Gastrocnemius medialis (tissue), 4 donors: ENCODE data around the gene VPS18. TPM values are rescaled to one million over a fixed set of nuclear protein-coding genes. Genes with fewer than 3 reads are reported as not detected.

Experiments used
- ATAC-seq, 2 donors: fragments of 150-250 bp; one replicate each; pipeline ENCODE4 v1.9.1; 2016
- DNase-seq, 2 donors: peaks; one replicate each; pipeline ENCODE4 v3.0.0-alpha.2; 2019
- H3K27ac ChIP-seq, 4 donors: fragments of 200-600 bp; sonication (generic); 1 replicate in 1 of 4; 2 replicates in 3 of 4; pipeline ENCODE4 v1.5.1; 2016 to 2018; ENCODE audit warnings: mild to moderate bottlenecking in 2 of 4, moderate library complexity in 1 of 4
- H3K27me3 ChIP-seq, 3 donors: fragments of 200-600 bp; sonication (generic) in 2 of 3; 1 replicate in 1 of 3; 2 replicates in 2 of 3; pipeline versions ENCODE4 v1.5.1 to v1.6.0; 2016 to 2019; ENCODE audit warnings: mild to moderate bottlenecking in 1 of 3, moderate library complexity in 1 of 3
- H3K36me3 ChIP-seq, 2 donors: fragments of 200-600 bp; sonication (generic) in 1 of 2; one replicate each; pipeline ENCODE4 v1.5.1; 2017 to 2018
- H3K4me1 ChIP-seq, 2 donors: fragments of 200-600 bp; sonication (generic) in 1 of 2; one replicate each; pipeline ENCODE4 v1.5.1; 2016 to 2017; ENCODE audit warnings: mild to moderate bottlenecking in 2 of 2
- H3K4me3 ChIP-seq, 4 donors: fragments of 200-600 bp; sonication (generic) in 3 of 4; 1 replicate in 1 of 4; 2 replicates in 3 of 4; pipeline ENCODE4 v1.5.1; 2016 to 2019; ENCODE audit warnings: mild to moderate bottlenecking in 2 of 4
- H3K9me3 ChIP-seq, 3 donors: fragments of 200-600 bp; sonication (generic) in 2 of 3; 1 replicate in 1 of 3; 2 replicates in 2 of 3; pipeline ENCODE4 v1.5.1; 2016 to 2019
- POLR2A ChIP-seq, 2 donors: fragments of 450-650 bp; IDR thresholded peaks; one replicate each; pipeline ENCODE4 v1.6.1; 2017; ENCODE audit warnings: antibody characterized with exemption in 2 of 2, mild to moderate bottlenecking in 2 of 2, moderate library complexity in 2 of 2
- in situ Hi-C, 4 donors: fragments of 200-750 bp; cut with MboI; loops; one replicate each; pipeline versions ENCODE4 v1.15.0 to v1.8.0; 2017; ENCODE audit warnings: low sequenced_read_pairs in 4 of 4
- intact Hi-C: fragments of 100-400 bp; cut with DNase I; formaldehyde crosslinking; loops from one replicate; pipeline ENCODE4 v1.15.1; 2023; ENCODE audit warnings: low total_unique reads
- total RNA-seq, 4 donors: library from RNA; depleted of rRNA; stranded (reverse); fragments of >200 nt; gene quantifications; one replicate each; pipeline versions ENCODE4 v1.1.0 to v1.2.3, GENCODE V29; 2016
- TF ChIP-seq, protein P1 (sequence below), 5 experiments: fragments of 450-650 bp in 3 of 5; fragments of 200-600 bp in 2 of 5; sonication (generic) in 2 of 5; IDR thresholded peaks in 4 of 5; conservative IDR thresholded peaks in 1 of 5; 1 replicate in 4 of 5; 2 replicates in 1 of 5; pipeline ENCODE4 v1.5.1; 2016 to 2019; ENCODE audit warnings: antibody characterized with exemption in 5 of 5, mild to moderate bottlenecking in 3 of 5, moderate library complexity in 3 of 5

Gene VPS18
- total RNA-seq, 4 donors from 2014 or later: 18.5 to 26.1 (median 19.3) TPM

GRCh38 chr15:40845511-40846284, 48.6 kb upstream of the VPS18 start:
- DNase-seq: no peak
- no peak for TF ChIP-seq POLR2A (IDR thresholded peaks at IDR 0.05)
- TF ChIP-seq, protein P1, sequence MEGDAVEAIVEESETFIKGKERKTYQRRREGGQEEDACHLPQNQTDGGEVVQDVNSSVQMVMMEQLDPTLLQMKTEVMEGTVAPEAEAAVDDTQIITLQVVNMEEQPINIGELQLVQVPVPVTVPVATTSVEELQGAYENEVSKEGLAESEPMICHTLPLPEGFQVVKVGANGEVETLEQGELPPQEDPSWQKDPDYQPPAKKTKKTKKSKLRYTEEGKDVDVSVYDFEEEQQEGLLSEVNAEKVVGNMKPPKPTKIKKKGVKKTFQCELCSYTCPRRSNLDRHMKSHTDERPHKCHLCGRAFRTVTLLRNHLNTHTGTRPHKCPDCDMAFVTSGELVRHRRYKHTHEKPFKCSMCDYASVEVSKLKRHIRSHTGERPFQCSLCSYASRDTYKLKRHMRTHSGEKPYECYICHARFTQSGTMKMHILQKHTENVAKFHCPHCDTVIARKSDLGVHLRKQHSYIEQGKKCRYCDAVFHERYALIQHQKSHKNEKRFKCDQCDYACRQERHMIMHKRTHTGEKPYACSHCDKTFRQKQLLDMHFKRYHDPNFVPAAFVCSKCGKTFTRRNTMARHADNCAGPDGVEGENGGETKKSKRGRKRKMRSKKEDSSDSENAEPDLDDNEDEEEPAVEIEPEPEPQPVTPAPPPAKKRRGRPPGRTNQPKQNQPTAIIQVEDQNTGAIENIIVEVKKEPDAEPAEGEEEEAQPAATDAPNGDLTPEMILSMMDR (IDR thresholded peaks at IDR 0.05 in 4 of 5, conservative IDR thresholded peaks at IDR 0.05 in 1 of 5): no peak
- H3K4me3 ChIP-seq: no peak overlapping the region
- in situ Hi-C loops (no loop called here), intact Hi-C loops (no loop called here)
- ATAC-seq: no peak
- H3K9me3 ChIP-seq: no peaks in the 10 kb centered on the region
- no peak overlapping the region for H3K27ac ChIP-seq
- H3K36me3 ChIP-seq: no peaks in the 10 kb centered on the region
- peaks cover 24 to 34% (median 29%) of the 10 kb centered on the region in 3 donors for H3K27me3 ChIP-seq
- peaks cover 0 to 13% of the 10 kb centered on the region in 2 donors for H3K4me1 ChIP-seq

DNA sequence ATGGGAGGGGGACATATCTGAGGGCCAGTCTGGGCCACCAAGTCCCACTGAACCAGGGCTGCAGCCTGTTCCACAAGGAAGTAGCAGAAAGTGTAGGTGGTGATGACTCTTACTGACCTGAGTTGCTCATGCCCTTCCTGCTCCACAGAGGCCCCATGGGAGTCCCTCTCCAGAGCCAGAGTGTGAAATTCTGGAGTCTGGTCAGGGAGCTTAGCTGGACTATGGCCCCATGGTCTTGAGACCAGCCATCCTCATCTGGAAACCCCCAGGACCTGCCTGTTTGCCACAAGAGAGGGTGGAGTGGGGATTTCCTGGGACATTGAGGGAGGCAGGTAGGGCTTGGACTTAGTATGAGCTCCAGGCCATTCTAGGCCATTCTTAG, 47.4 kb upstream of the VPS18 start:
- H3K9me3 ChIP-seq: no peaks in the 10 kb centered on the region
- H3K36me3 ChIP-seq: no peaks in the 10 kb centered on the region
- no peak overlapping the region for H3K4me3 ChIP-seq
- DNase-seq: no peak
- peaks cover 0 to 13% of the 10 kb centered on the region in 2 donors for H3K4me1 ChIP-seq
- peaks cover 24 to 34% (median 29%) of the 10 kb centered on the region in 3 donors for H3K27me3 ChIP-seq
- TF ChIP-seq, protein P1 (IDR thresholded peaks at IDR 0.05 in 4 of 5, conservative IDR thresholded peaks at IDR 0.05 in 1 of 5): no peak
- TF ChIP-seq POLR2A (IDR thresholded peaks at IDR 0.05): no peak
- no peak overlapping the region for H3K27ac ChIP-seq
- ATAC-seq: no peak
- intact Hi-C loops (no loop called here), in situ Hi-C loops (no loop called here)

DNA sequence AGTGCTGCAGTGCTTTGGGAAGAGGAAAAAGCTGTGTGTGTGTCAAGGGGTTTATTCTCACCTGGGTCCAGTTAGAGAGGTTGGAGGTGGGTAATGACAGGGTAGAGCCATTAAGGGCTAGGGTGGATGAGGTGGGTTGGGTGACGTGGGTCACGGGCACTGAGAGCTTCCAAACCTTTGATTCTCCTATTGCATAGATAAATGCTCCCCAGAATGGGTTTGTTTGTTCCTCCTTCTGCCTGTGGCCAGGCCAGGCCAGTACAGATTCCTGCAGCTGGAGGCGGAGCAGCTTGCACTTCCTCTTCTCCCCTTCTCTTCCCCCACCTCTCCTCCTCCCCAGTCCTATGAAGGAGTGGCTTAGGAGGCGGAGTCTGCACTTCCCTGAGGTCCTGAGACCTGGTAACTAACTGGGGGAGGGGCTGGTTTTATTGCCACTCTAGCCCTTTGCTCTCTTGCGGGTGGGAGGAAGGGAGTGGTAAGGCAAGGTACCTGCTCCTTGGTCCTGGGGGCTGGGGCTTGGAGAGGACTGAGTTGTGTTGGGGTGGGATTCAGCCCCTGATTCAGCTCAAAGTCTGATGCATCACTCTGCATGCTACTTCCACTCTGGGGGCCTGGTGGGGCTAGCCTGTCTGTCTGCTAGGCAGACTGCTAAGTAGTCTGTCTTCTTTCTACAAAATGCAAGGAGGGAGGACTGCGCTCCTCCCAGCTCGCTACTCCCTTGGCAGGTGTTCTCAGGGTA, 46.9 kb upstream of the VPS18 start:
- no peak overlapping the region for H3K27ac ChIP-seq
- peaks cover 0 to 13% of the 10 kb centered on the region in 2 donors for H3K4me1 ChIP-seq
- no peaks in the 10 kb centered on the region for H3K9me3 ChIP-seq
- peak in 1 of 2 donors; percentile 32 for DNase-seq
- TF ChIP-seq, protein P1 (IDR thresholded peaks at IDR 0.05 in 4 of 5, conservative IDR thresholded peaks at IDR 0.05 in 1 of 5): no peak
- no peak overlapping the region for H3K4me3 ChIP-seq
- intact Hi-C loops: no loop called here
- ATAC-seq: no peak
- no peaks in the 10 kb centered on the region for H3K36me3 ChIP-seq
- H3K27me3 ChIP-seq: peaks cover 21 to 34% (median 29%) of the 10 kb centered on the region in 3 donors
- in situ Hi-C loops: no loop called here

DNA sequence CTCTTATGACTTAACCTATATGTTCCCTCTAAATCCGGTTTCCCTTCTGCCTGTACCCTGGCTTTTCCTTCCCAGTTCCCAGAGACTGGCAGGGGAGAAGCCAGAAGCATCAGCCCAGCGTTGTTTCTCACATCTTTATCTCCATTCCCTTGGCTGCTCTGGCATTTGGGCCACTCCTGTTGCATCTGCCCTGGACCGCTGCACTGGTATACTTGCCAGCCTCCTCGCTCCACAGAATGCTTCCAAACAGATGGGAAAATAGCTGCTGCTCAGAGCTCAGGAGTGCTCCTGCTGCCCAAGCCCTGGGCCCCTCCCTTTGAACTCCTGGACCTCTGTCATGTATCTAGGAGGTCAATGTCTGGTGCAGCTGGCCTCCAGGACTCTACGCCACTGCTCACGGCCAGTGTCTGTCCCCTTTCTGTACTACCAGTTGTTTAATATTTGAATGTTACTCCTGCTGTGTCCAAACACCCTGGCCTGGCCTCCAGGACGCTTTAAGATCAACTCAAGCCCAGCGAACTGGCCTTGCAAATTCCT, 43.6 kb upstream of the VPS18 start:
- no peak overlapping the region for H3K4me3 ChIP-seq
- in situ Hi-C loops (no loop called here), intact Hi-C loops (no loop called here)
- TF ChIP-seq, protein P1 (IDR thresholded peaks at IDR 0.05 in 4 of 5, conservative IDR thresholded peaks at IDR 0.05 in 1 of 5): no peak
- no peak for TF ChIP-seq POLR2A (IDR thresholded peaks at IDR 0.05)
- peaks cover 0 to 7% (median 3%) of the 10 kb centered on the region in 3 donors for H3K27me3 ChIP-seq
- H3K27ac ChIP-seq: no peak overlapping the region
- DNase-seq (no peak), ATAC-seq (no peak)
- H3K4me1 ChIP-seq: no peaks in the 10 kb centered on the region
- H3K9me3 ChIP-seq: no peaks in the 10 kb centered on the region
- H3K36me3 ChIP-seq: no peaks in the 10 kb centered on the region
